PC-9 (cell line): Measurements from ENCODE around the gene ATP10B. TPM values are rescaled to one million over a fixed set of nuclear protein-coding genes. Genes with fewer than 3 reads are reported as not detected.

ENCODE experiments used
- BruUV-seq: library from RNA; stranded (reverse); fragments of 400-500 nt; replicated peaks from 2 replicates; lab custom pipeline; 2021; lab: Mats Ljungman, UMichigan
- CTCF ChIA-PET: fragments of 300-600 bp; sonication (Branson Sonifier 250); formaldehyde crosslinking; loops from one replicate; lab custom pipeline; 2022; ENCODE audit warnings: antibody characterized with exemption; lab: Charles Lee
- POLR2A ChIA-PET: fragments of 300-600 bp; sonication (Branson Sonifier 250); formaldehyde crosslinking; loops from one replicate; lab custom pipeline; 2022; ENCODE audit warnings: antibody characterized with exemption; ENCODE audit not compliant: unreplicated experiment; lab: Charles Lee
- DNase-seq, 2 experiments: peaks; one replicate each; pipeline versions ENCODE4 v3.0.0 to v3.0.0-alpha.2; 2015 to 2022; ENCODE audit warnings: mixed read lengths in 1 of 2
- H2AFZ ChIP-seq: fragments of 200-600 bp; sonication (generic); 2 replicates; pipeline ENCODE4 v1.8.1; 2017; ENCODE audit warnings: antibody characterized with exemption
- H3F3A ChIP-seq: fragments of 200-600 bp; sonication (generic); 2 replicates; pipeline ENCODE4 v1.8.1; 2017; ENCODE audit warnings: antibody characterized with exemption, mild to moderate bottlenecking, low read depth; ENCODE audit not compliant: insufficient read depth
- H3K27ac ChIP-seq: fragments of 200-600 bp; sonication (generic); 2 replicates; pipeline ENCODE4 v1.6.1; 2016; ENCODE audit warnings: mixed run types
- H3K27me3 ChIP-seq: fragments of 200-600 bp; sonication (generic); 2 replicates; pipeline ENCODE4 v1.6.1; 2016; ENCODE audit warnings: low read depth, mixed run types; ENCODE audit not compliant: insufficient read depth
- H3K36me3 ChIP-seq: fragments of 200-600 bp; sonication (generic); 2 replicates; pipeline ENCODE4 v1.6.1; 2016; ENCODE audit warnings: low read depth, mixed run types
- H3K4me1 ChIP-seq: fragments of 200-600 bp; sonication (generic); replicated peaks from 2 replicates; pipeline ENCODE4 v1.6.1; 2016; ENCODE audit warnings: mixed run types; ENCODE audit not compliant: insufficient read depth
- H3K4me2 ChIP-seq: fragments of 200-600 bp; sonication (generic); 2 replicates; pipeline ENCODE4 v1.6.1; 2017; ENCODE audit warnings: mixed run types
- H3K4me3 ChIP-seq: fragments of 200-600 bp; sonication (generic); 2 replicates; pipeline ENCODE4 v1.6.1; 2016; ENCODE audit warnings: mixed run types
- H3K79me2 ChIP-seq: fragments of 200-600 bp; sonication (generic); 2 replicates; pipeline ENCODE4 v1.6.1; 2017; ENCODE audit warnings: low read depth, mixed run types
- H3K9me2 ChIP-seq: fragments of 200-600 bp; sonication (generic); 2 replicates; pipeline ENCODE4 v1.8.1; 2017; ENCODE audit warnings: mild to moderate bottlenecking; ENCODE audit not compliant: insufficient read depth
- H3K9me3 ChIP-seq: fragments of 200-600 bp; sonication (generic); 2 replicates; pipeline ENCODE4 v1.8.1; 2016; ENCODE audit warnings: low read depth; ENCODE audit not compliant: insufficient read depth
- H4K20me1 ChIP-seq: fragments of 200-600 bp; sonication (generic); 2 replicates; pipeline ENCODE4 v1.8.1; 2017; ENCODE audit not compliant: insufficient read depth
- CTCF ChIP-seq: fragments of 200-600 bp; sonication (generic); conservative IDR thresholded peaks from 2 replicates; pipeline ENCODE4 v1.6.1; 2017; ENCODE audit warnings: mixed run types, antibody characterized with exemption, mild to moderate bottlenecking, moderate library complexity
- EZH2 ChIP-seq: fragments of 200-600 bp; sonication (generic); IDR thresholded peaks from 2 replicates; pipeline ENCODE4 v1.8.0; 2017; ENCODE audit warnings: antibody characterized with exemption, low read depth
- intact Hi-C: fragments of 100-400 bp; cut with micrococcal nuclease; formaldehyde crosslinking; loops from one replicate; pipeline ENCODE4 v1.10.0; 2022; ENCODE audit not compliant: unreplicated experiment
- total RNA-seq: library from RNA; stranded (reverse); gene quantifications from 2 replicates; pipeline ENCODE4 v1.2.3, GENCODE V29; 2021

ATP10B gene
- total RNA-seq, 1 experiment from 2014 or later, result not detected

- intact Hi-C loops, result no loop called here
- no peak overlapping the region for H3K4me3 ChIP-seq
- ChIA-PET POLR2A (no interaction called here), CTCF (no interaction called here)
- TF ChIP-seq CTCF (no peak), EZH2 (no peak)
- no peak overlapping the region for H2AFZ ChIP-seq
- no peaks in the 10 kb centered on the region for H3K9me2 ChIP-seq
- DNase-seq, result no peak
- no TSS peak for BruUV-seq
- H3K27me3 ChIP-seq, result peaks cover 7% of the 10 kb centered on the region
- H3K27ac ChIP-seq, result no peak overlapping the region
- no peaks in the 10 kb centered on the region for H3F3A ChIP-seq
- no peak overlapping the region for H3K4me2 ChIP-seq
- H3K79me2 ChIP-seq, result no peaks in the 10 kb centered on the region
- H3K36me3 ChIP-seq, result no peaks in the 10 kb centered on the region
- no peaks in the 10 kb centered on the region for H4K20me1 ChIP-seq
- H3K9me3 ChIP-seq, result no peaks in the 10 kb centered on the region
- H3K4me1 ChIP-seq, result no peaks in the 10 kb centered on the region
Observed at GRCh38 chr5:160672521-160672920, 179.5 kb downstream of the ATP10B start.

GRCh38 chr5:160668356-160668755 lies 183.7 kb downstream of the ATP10B start:
- no TSS peak for BruUV-seq
- Histone ChIP-seq H3K36me3 (no peaks in the 10 kb centered on the region), H2AFZ (no peak overlapping the region), H3K4me3 (no peak overlapping the region), H3K9me2 (no peaks in the 10 kb centered on the region), H3K27me3 (peaks cover 32% of the 10 kb centered on the region), H3K4me1 (no peaks in the 10 kb centered on the region), H3K4me2 (no peak overlapping the region), H3K79me2 (no peaks in the 10 kb centered on the region), H3K27ac (no peak overlapping the region), H3F3A (no peaks in the 10 kb centered on the region), H4K20me1 (no peaks in the 10 kb centered on the region), H3K9me3 (no peaks in the 10 kb centered on the region)
- ChIA-PET CTCF (no interaction called here), POLR2A (no interaction called here)
- no peak for TF ChIP-seq EZH2
- TF ChIP-seq CTCF, result no peak
- intact Hi-C loops, result no loop called here
- DNase-seq, result no peak

GRCh38 chr5:160667160-160667559 lies 184.9 kb downstream of the ATP10B start:
- Histone ChIP-seq H3K4me3 (no peak overlapping the region), H3K27ac (no peak overlapping the region), H3K27me3 (peaks cover 32% of the 10 kb centered on the region), H2AFZ (no peak overlapping the region), H3K36me3 (no peaks in the 10 kb centered on the region), H3K4me1 (no peaks in the 10 kb centered on the region), H3K9me2 (no peaks in the 10 kb centered on the region), H3K79me2 (no peaks in the 10 kb centered on the region), H3F3A (no peaks in the 10 kb centered on the region), H3K9me3 (no peaks in the 10 kb centered on the region), H4K20me1 (no peaks in the 10 kb centered on the region), H3K4me2 (peak overlapping the region; percentile 31; the same call in 1 of the 2 replicates)
- TF ChIP-seq EZH2, result no peak
- no peak for TF ChIP-seq CTCF
- intact Hi-C loops, result no loop called here
- ChIA-PET CTCF (no interaction called here), POLR2A (no interaction called here)
- no peak for DNase-seq
- no TSS peak for BruUV-seq
